Measurements from ENCODE around the gene SPG7. TPM values are rescaled to one million over a fixed set of nuclear protein-coding genes. Genes with fewer than 3 reads are reported as not detected.

The SPG7 gene
- total RNA-seq, 2 donors from 2014 or later, result 88.6 to 188 TPM

DNA sequence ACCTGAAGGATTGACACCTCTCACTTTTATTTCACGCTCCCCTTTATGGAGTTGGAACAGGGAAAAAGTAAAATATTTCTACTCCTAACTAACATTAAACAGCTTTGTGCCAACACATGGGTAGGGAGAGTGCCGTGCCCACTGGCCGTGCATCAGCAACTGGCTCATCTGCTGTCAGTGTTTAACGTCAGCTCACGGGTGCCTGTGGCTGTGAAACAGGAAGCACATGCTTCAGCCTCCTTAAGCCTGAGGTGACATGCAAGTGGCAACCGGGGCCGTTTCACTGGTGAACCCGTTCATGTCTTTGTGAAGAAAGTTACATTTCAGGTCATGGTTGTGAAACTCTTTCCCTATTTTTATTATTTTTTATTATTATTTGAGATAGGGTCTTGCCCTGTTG, 3.2 kb downstream of the SPG7 start:
- no peaks in the 10 kb centered on the region for H3K9me3 Mint-ChIP-seq
- peak overlapping the region; percentile 36 for H3K4me3 Mint-ChIP-seq
- ATAC-seq (no peak), DNase-seq (ENCODE audit: low spot score) (no peak)
- H3K27ac Mint-ChIP-seq, result peak overlapping the region in 1 of 2 donors; percentile 48
- peaks cover 8 to 10% of the 10 kb centered on the region in 2 donors for H3K4me1 Mint-ChIP-seq (ENCODE audit: low read depth in 2 of 2)
- peaks cover 7% of the 10 kb centered on the region for H3K36me3 Mint-ChIP-seq
- H3K27me3 Mint-ChIP-seq, result no peaks in the 10 kb centered on the region

DNA sequence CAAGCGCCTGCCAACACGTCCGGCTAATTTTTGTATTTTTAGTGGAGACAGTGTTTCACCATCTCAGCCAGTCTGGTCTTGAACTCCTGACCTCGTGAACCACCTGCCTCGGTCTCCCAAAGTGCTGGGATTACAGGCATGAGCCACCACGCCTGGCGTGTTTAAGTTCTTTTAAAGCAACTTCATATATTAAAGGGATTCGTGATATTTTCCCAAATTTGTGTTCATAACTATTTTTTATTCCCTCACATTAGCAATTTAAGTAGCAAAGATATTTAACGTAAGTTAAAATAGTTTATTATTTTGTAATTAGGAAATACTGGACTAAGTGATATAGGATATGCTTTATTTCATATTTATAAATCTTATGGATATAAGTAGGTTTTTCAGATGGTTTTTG, 4.2 kb downstream of the SPG7 start:
- Mint-ChIP-seq H3K4me3 (no peak overlapping the region), H3K9me3 (no peaks in the 10 kb centered on the region), H3K36me3 (peaks cover 7% of the 10 kb centered on the region), H3K27ac (no peak overlapping the region), H3K4me1 (ENCODE audit: low read depth in 2 of 2) (peaks cover 0 to 3% of the 10 kb centered on the region in 2 donors), H3K27me3 (no peaks in the 10 kb centered on the region)
- no peak for DNase-seq (ENCODE audit: low spot score)
- no peak for ATAC-seq

DNA sequence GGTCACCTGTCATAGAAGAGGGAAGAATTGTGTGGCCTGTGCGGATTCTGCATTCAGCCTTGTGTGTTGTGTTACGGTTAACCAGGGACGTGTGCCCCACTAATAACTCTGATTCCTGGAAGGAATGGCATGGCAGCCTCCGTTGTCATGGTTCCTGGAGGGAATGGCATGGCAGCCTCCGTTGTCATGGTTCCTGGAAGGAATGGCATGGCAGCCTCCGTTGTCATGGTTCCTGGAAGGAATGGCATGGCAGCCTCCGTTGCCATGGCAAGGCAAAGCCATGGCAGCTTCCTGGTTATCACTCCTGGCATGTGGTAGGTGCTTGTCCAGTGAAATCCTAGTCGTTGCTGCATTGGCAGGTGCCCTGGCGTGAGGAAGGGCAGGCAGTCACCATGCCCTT, 8.9 kb downstream of the SPG7 start:
- H3K36me3 Mint-ChIP-seq, result peaks cover 16% of the 10 kb centered on the region
- H3K27me3 Mint-ChIP-seq, result no peaks in the 10 kb centered on the region
- H3K4me1 Mint-ChIP-seq (ENCODE audit: low read depth in 2 of 2), result peaks cover 0 to 9% of the 10 kb centered on the region in 2 donors
- no peak overlapping the region for H3K4me3 Mint-ChIP-seq
- ATAC-seq (no peak), DNase-seq (ENCODE audit: low spot score) (no peak)
- no peaks in the 10 kb centered on the region for H3K9me3 Mint-ChIP-seq
- no peak overlapping the region for H3K27ac Mint-ChIP-seq

DNA sequence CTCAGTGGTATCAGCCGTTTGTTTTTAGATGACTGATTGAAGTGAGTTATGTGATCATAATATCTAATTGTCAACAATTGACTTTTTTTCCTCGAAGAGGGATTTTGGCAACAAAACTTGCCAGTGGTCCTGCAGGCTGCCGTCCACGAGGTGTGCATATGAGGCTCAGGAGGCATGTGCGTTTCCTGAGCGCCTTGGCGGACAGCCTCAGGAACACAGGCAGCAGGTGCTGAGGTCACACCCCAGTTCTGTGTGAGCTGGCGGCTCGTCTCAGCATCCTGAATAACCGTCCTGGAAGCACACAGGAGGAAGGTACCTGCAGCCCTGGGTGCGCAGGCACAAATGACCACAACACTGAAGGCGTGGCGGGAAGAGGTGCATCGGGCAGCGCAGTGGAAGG, 11.7 kb downstream of the SPG7 start:
- peaks cover 0 to 11% of the 10 kb centered on the region in 2 donors for H3K4me1 Mint-ChIP-seq (ENCODE audit: low read depth in 2 of 2)
- ATAC-seq, result no peak
- H3K36me3 Mint-ChIP-seq, result peaks cover 9% of the 10 kb centered on the region
- no peaks in the 10 kb centered on the region for H3K9me3 Mint-ChIP-seq
- no peak overlapping the region for H3K4me3 Mint-ChIP-seq
- H3K27ac Mint-ChIP-seq, result no peak overlapping the region
- DNase-seq (ENCODE audit: low spot score), result no peak
- H3K27me3 Mint-ChIP-seq, result no peaks in the 10 kb centered on the region

DNA sequence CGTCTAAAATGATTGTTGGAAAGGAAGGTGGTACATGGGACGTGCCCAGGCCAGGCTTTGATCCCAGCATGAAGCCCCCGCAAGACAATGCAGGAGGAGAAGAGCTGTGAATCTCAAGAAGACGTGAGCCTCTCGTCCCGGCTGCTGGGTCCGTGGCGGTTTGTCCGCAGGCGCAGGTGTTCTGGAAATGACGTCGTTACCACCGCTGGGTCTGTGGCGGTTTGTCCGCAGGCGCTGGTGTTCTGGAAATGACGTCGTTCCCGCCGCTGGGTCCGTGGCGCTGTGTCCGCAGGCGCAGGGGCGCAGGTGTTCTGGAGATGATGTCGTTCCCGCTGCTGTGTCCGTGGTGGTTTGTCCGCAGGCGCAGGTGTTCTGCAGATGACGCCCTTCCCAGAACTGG, 14.1 kb downstream of the SPG7 start:
- H3K9me3 Mint-ChIP-seq, result no peaks in the 10 kb centered on the region
- peaks cover 0 to 11% of the 10 kb centered on the region in 2 donors for H3K4me1 Mint-ChIP-seq (ENCODE audit: low read depth in 2 of 2)
- no peaks in the 10 kb centered on the region for H3K27me3 Mint-ChIP-seq
- peaks cover 14% of the 10 kb centered on the region for H3K36me3 Mint-ChIP-seq
- ATAC-seq, result no peak
- no peak overlapping the region for H3K27ac Mint-ChIP-seq
- DNase-seq (ENCODE audit: low spot score), result no peak
- H3K4me3 Mint-ChIP-seq, result no peak overlapping the region

DNA sequence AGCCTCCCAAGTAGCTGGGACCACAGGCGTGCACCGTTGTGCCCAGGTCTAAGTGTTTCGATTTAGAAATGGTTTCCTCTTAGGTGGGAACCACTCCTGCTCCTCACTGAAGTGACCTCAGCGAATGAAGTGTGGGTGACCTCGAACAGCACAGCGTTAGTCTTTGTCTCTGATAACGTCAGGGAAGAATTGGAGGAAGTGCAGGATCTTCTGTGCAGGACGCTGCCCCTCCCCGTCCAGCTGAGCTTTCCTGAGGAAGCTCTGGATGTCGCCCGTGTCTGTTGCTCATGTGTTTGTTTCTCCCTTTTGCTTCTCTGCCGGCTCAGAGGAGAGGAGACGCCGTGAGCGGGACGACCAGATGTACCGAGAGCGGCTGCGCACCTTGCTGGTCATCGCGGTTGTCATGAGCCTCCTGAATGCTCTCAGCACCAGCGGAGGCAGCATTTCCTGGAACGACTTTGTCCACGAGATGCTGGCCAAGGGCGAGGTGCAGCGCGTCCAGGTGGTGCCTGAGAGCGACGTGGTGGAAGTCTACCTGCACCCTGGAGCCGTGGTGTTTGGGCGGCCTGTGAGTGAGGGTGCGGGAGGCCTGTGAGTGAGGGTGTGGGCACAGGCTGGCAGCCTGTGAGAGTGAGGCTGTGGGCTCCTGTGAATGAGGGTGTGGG, 15.6 kb downstream of the SPG7 start:
- Mint-ChIP-seq H3K36me3 (peaks cover 6% of the 10 kb centered on the region), H3K27me3 (no peaks in the 10 kb centered on the region)

DNA sequence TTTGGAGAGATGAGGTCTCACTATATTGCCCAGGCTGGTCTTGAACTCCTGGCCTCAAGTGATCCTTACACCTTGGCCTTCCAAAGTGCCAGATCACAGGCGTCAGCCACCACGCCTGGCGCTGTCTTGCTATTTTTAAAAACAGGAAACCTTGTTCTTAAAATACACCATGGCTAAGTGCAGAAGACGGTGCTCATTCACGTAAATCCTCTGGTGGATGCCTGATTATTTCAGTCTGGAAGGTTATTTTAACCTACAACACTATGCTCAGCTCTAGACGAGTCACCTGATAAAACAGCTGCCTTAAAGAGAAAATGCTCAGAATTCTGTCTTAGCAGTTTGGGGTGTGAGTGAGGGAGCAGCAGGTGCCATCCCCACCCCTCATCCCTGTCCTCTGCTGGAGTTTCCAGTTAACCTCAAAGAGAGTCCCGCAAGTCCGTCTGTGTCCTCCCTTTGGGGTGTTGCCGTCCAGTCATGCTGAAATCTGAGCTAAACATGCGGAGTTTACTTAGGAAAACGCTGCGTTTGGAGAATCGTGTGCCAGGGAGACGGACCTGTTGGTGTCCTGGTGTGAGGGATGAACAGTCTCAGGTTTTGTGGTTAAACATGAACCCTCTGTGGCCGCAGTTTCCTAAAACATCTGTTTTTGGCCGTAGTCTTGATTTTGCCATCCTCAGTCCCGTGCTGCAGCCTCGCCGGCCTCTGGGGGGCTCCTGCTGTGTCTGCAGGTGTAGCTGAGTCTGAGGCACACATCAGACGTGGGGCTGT, 17.1 kb downstream of the SPG7 start:
- Mint-ChIP-seq H3K9me3 (no peaks in the 10 kb centered on the region), H3K36me3 (peaks cover 10% of the 10 kb centered on the region), H3K4me1 (ENCODE audit: low read depth in 2 of 2) (peaks cover 0 to 7% of the 10 kb centered on the region in 2 donors), H3K27me3 (no peaks in the 10 kb centered on the region), H3K4me3 (no peak overlapping the region), H3K27ac (no peak overlapping the region)
- no peak for ATAC-seq
- DNase-seq (ENCODE audit: low spot score), result no peak

More for the DNA sequence above, 15.6 kb downstream of the SPG7 start:
- ATAC-seq, result no peak
- H3K4me1 Mint-ChIP-seq (ENCODE audit: low read depth in 2 of 2), result peaks cover 0 to 11% of the 10 kb centered on the region in 2 donors
- H3K9me3 Mint-ChIP-seq, result no peaks in the 10 kb centered on the region
- no peak overlapping the region for H3K27ac Mint-ChIP-seq
- DNase-seq (ENCODE audit: low spot score), result no peak
- H3K4me3 Mint-ChIP-seq, result no peak overlapping the region

DNA sequence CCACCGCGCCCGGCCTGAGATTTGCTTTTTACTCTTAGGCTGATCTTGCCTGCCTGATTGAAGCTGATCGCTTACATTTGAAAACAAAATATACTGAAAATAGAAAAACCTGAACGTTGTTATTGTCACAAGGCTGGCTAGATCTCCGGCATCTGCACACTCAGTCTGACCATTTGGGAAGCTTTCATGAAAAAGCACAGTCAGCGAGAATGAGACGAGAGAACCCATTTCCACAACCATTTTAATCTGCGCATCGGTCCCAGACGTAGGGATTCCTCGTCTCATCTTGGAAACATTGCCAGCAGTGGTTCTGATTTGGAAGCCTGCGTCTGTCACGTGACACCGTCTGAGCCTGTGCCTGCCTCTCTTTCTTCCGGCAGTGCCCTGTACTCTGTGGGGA, 20.9 kb downstream of the SPG7 start:
- no peak for DNase-seq (ENCODE audit: low spot score)
- Mint-ChIP-seq H3K4me1 (ENCODE audit: low read depth in 2 of 2) (peaks cover 2 to 3% of the 10 kb centered on the region in 2 donors), H3K27ac (no peak overlapping the region), H3K4me3 (no peak overlapping the region), H3K36me3 (peaks cover 11% of the 10 kb centered on the region), H3K9me3 (no peaks in the 10 kb centered on the region), H3K27me3 (no peaks in the 10 kb centered on the region)
- no peak for ATAC-seq

DNA sequence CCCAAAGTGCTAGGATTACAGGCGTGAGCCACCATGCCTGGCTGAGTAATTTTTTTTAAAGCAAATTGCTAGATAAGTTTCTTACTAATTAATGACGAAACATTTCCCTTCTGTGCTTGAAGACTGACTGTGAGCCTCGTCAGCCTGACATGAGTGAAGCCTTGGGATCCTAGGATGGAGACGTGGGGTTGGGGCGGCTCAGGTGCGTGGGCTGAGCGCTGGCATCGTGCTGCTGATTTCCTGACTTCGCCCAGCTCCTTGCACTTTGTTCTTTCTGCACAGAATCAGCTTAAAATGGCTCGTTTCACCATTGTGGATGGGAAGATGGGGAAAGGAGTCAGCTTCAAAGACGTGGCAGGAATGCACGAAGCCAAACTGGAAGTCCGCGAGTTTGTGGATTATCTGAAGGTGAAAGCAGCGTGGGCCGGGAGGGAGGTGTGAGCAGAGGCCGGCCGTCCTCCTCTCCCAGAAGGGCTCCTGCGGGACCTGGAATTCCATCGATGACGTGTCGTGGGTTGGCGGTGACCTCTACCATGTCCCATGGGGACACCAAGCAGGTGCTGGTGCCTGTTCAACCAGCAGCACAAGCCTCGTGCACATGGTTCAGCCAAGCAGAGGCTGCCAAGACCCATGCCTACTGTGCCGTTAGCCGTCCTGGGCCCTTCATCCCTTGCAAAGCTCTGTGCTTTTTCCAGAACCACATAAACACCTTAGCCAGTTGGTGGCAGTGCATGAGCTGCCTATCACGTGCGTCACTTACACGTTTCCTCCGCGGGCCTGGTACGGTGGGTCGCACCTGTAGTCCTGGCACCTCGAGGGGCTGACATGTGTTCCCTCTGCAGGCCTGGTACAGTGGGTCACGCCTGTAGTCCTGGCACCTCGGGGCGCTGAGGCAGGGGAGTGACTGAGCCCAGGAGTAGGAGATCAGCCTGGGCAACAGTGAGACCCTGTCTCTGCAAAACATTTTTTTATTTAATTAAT, 22.5 kb downstream of the SPG7 start:
- Mint-ChIP-seq H3K27ac (no peak overlapping the region), H3K27me3 (no peaks in the 10 kb centered on the region), H3K4me1 (ENCODE audit: low read depth in 2 of 2) (peaks cover 11 to 15% of the 10 kb centered on the region in 2 donors), H3K36me3 (peaks cover 21% of the 10 kb centered on the region), H3K9me3 (no peaks in the 10 kb centered on the region), H3K4me3 (no peak overlapping the region)
- no peak for ATAC-seq
- no peak for DNase-seq (ENCODE audit: low spot score)

DNA sequence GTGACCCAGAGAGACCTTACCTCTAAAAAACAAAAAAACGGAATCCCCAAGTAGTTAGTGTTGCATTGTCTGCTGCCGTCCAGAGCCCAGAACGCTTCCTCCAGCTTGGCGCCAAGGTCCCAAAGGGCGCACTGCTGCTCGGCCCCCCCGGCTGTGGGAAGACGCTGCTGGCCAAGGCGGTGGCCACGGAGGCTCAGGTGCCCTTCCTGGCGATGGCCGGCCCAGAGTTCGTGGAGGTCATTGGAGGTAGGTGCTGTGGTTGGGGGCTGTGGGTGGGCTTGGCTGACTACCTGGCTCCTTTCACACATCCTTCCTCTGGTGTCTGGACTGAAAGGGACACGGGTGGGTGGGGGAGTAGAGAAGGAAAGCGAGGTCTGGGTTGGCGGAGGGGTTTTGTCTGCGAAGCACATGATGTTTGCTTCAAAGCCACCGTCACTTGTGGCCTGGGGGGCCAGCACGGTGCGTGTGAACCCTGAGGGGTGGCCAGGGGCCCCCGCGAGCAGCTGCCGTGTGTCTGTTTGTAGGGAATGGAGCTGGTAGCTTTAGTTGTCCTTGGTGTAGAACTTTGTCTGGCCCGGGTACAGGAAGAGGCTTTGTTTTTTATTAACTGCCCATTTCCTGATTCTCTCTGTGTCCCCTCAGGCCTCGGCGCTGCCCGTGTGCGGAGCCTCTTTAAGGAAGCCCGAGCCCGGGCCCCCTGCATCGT, 23.8 kb downstream of the SPG7 start:
- Mint-ChIP-seq H3K4me1 (ENCODE audit: low read depth in 2 of 2) (peaks cover 11 to 15% of the 10 kb centered on the region in 2 donors), H3K9me3 (no peaks in the 10 kb centered on the region), H3K27me3 (no peaks in the 10 kb centered on the region), H3K27ac (no peak overlapping the region), H3K36me3 (peaks cover 19% of the 10 kb centered on the region), H3K4me3 (no peak overlapping the region)
- DNase-seq (ENCODE audit: low spot score) (no peak), ATAC-seq (no peak)

DNA sequence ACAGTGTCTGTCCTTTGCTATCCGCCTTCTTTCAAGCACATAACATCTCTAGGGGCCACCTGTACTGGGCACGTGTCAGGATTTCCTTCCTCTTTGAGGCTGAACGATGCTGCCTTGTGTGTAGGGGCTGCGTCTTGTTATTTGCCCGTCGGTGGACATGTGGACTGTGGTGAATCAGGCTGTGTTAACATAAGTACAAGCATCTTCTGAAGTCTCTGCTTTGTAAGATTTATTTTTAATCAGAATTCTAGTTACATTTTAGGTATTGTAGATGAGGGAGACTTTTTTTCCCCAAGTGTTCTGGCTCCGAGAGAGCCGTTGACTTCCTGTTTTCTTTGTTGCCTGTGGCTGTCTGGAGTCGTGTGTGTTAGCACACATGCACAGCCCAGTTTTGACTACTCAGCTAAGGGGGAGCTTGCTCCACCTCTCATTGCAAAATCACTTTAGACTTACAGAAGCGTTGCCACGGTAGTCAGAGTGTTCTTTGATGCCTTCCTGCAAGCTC, 26.1 kb downstream of the SPG7 start:
- Mint-ChIP-seq H3K27me3 (no peaks in the 10 kb centered on the region), H3K4me3 (peak overlapping the region; percentile 12), H3K4me1 (ENCODE audit: low read depth in 2 of 2) (peaks cover 11 to 15% of the 10 kb centered on the region in 2 donors), H3K36me3 (peaks cover 12% of the 10 kb centered on the region), H3K9me3 (no peaks in the 10 kb centered on the region), H3K27ac (peak overlapping the region; percentile 79 to 85)
- ATAC-seq (peak; percentile 74 to 84), DNase-seq (ENCODE audit: low spot score) (no peak)

DNA sequence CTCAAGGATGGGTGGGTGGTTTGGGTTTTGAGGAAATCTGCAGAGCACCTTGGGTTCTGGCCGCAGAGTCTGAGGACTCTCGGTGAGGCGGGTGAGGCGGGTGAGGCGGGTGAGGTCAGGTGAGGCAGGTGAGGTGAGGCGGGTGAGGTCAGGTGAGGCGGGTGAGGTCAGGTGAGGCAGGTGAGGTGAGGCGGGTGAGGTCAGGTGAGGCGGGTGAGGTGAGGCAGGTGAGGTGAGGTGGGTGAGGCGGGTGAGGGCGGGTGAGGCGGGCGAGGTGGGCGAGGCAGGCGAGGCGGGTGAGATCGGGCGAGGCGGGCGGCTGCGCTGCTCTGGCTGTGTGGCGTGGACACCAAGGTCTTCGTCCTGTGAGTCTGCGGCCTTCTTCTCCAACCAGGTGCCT, 28.2 kb downstream of the SPG7 start:
- no peak overlapping the region for H3K4me3 Mint-ChIP-seq
- ATAC-seq, result no peak
- no peaks in the 10 kb centered on the region for H3K27me3 Mint-ChIP-seq
- no peak overlapping the region for H3K27ac Mint-ChIP-seq
- H3K36me3 Mint-ChIP-seq, result peaks cover 10% of the 10 kb centered on the region
- H3K9me3 Mint-ChIP-seq, result no peaks in the 10 kb centered on the region
- H3K4me1 Mint-ChIP-seq (ENCODE audit: low read depth in 2 of 2), result peaks cover 11 to 15% of the 10 kb centered on the region in 2 donors
- no peak for DNase-seq (ENCODE audit: low spot score)
